Activated T-cell treated with anti-CD3 and anti-CD28 coated beads for 4 hours (primary cell): Measurements from ENCODE around the gene R3HDM1.
"Not testable (repeated sequence)": the region's sequence is repeated elsewhere in the genome, so short reads cannot be mapped to it uniquely, and the experiment has no call there.

Experiments
- DNase-seq: peaks from one replicate; pipeline ENCODE4 v3.0.0-alpha.2; 2020

R3HDM1 gene

DNA sequence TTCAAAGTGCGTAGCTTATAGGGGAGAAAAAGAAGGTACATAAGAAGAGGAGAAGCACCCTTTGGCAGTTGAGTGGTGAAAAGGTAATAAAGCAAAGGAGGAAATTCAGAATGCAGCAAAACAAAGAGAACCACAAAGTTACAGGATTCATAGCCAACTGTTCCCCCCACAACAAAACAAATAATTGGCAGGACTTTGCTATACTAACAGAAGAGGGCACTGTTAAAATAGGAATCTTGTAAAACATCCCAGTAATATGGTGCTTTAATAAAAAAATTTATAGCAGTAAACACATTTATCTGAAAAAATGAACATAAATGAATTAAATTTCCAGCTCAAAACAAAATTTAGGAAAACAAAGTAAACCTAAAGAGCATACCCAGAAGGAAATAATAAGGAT lies 42.3 kb downstream of the R3HDM1 start:
- DNase-seq: no peak

- DNase-seq: no peak
Observed at GRCh38 chr2:135581282-135581681, 50.0 kb downstream of the R3HDM1 start.

GRCh38 chr2:135582383-135582782 lies 51.1 kb downstream of the R3HDM1 start:
- no peak for DNase-seq

GRCh38 chr2:135585586-135585985 lies 54.3 kb downstream of the R3HDM1 start:
- DNase-seq: no peak

DNA sequence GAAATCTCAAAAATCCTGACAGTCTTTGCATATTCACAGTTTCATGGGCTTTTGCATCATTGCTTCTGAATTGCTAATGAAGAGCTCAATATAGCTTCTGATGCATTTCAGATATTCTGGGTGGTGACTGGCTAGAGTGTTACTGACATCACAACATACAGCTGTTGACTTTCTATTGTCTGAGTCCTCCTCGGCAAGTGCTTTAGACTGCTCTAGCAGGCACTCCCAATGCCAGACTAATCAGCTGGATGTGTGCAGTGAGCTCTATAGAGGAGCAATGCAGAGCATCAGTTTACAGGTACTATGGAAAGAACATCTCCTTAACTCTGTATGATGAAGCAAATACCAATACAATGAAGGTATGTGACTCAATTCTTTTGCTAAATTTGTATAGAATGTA lies 54.9 kb downstream of the R3HDM1 start:
- no peak for DNase-seq

- no peak for DNase-seq
Observed at GRCh38 chr2:135587958-135588357, 56.7 kb downstream of the R3HDM1 start.

GRCh38 chr2:135590619-135591260 lies 59.5 kb downstream of the R3HDM1 start:
- DNase-seq: no peak

- no peak for DNase-seq
Observed at GRCh38 chr2:135600915-135601314, 69.6 kb downstream of the R3HDM1 start.

GRCh38 chr2:135603543-135603942 lies 72.3 kb downstream of the R3HDM1 start:
- no peak for DNase-seq

DNA sequence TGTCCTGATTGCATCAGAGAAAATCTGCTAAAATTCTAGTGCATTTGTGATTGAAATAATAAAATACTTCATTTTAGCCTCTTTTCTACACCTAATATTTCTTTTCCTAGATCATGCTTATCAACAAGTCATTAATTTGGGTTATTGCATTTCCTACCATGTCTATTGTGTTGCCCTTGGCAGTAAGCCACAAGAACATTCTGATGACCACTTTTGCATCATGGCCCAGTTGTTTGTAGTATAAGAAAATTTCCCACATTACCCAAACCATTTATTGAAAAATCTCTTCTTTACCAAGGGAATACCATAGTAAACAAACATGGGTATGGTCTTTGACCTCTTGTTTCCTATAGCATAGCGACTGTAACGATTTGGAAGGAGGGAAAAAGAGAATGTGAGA lies 76.3 kb downstream of the R3HDM1 start:
- DNase-seq: no peak

- DNase-seq: no peak
Observed at GRCh38 chr2:135612319-135612718, 81.0 kb downstream of the R3HDM1 start.

DNA sequence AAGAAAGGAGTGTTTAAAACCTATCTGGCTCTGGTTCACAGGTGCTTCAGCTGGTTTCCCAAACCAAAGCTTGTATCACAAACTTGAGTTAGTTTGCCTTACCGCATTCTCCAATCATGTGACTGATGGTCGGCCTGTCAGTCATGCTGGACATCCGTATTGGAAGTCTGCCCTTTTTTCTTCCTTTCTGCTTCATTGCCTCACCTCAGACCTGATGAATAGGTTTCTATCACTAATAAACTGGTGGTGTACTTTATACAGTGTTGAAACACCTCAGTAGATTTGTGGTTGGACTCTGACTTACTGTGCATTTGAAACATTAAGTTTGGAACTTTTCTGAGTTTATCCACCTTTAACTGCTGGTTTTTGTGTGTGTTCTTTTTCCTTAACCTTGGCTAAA lies 84.1 kb downstream of the R3HDM1 start:
- no peak for DNase-seq

DNA sequence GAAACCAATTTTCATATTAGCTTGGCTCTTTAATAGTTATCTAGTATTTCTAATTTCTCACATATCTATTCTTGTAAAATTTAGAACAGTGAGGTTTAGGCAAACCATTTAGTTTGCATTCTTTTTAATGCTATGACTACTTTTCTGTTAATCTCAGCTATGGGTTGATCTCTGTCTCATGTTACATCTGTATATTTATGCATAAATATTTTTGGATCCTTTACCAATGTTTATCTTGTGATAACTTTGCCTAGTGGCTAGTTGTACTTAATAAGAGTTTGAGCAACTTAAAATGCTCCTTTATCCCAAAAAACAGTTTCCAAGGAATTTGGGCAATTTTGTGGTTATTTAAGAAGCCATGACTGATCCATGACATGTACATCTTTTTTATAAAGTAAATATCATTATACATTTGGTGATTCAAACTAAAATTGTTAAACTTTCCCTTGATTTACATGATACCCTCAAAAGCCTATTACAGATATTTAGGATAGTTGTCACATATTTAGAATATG lies 86.3 kb downstream of the R3HDM1 start:
- DNase-seq: no peak

GRCh38 chr2:135620198-135620597 lies 88.9 kb downstream of the R3HDM1 start:
- no peak for DNase-seq

GRCh38 chr2:135629520-135629919 lies 98.2 kb downstream of the R3HDM1 start:
- no peak for DNase-seq

- DNase-seq: not testable (repeated sequence)
Observed at GRCh38 chr2:135630034-135630433, 98.8 kb downstream of the R3HDM1 start.

- DNase-seq: no peak
Observed at GRCh38 chr2:135630488-135630887, 99.2 kb downstream of the R3HDM1 start.

DNA sequence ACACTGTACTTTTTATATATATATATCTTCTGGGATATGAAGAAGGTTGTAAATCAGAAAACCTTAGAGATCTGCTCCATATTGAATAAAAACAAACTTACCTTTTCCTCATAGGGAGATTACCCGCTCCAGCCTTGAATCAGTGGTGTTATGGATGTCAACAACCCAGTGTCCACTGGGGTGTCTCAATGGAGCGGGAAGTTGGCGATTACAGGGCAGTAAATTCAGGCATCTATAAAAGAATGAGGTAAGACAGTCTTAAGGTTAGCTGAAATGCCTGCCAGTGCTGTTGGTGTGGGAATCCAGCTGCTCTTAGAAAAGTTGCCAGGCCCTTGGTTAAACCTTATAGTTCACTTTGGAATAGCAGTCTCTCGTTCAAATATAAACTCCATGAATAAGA lies 102.3 kb downstream of the R3HDM1 start:
- DNase-seq: no peak

- DNase-seq: no peak
Observed at GRCh38 chr2:135635212-135635835, 104.0 kb downstream of the R3HDM1 start.

- DNase-seq: no peak
Observed at GRCh38 chr2:135636982-135637381, 105.7 kb downstream of the R3HDM1 start.

DNA sequence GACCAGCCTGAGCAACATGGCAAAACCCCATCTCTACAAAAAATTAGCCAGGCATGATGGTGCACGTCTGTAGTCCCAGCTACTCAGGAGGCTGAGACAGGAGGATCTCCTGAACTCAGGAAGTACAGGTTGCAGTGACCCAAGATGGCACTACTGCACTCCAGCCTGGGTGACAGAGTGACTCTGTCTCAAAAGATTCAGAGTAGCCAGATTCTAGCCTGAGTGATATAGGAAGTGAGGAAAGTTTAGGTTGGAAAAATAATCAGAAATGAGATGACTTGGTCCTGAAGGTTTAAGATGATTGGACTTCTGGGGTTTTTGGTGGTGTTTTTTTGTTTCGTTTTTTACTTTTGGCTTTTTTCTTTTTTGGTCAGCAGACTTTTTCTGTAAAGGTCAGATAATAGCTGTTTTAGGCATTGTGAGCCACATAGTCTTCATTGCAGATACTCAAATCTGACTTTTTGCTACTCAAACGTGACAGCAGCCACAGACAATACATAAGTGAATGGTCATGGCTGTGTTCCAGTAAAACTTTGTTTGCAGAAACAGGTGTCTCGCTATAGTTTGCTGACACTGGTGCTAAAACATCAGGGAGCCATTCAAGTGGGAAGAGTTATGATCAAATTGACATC lies 106.3 kb downstream of the R3HDM1 start:
- no peak for DNase-seq

DNA sequence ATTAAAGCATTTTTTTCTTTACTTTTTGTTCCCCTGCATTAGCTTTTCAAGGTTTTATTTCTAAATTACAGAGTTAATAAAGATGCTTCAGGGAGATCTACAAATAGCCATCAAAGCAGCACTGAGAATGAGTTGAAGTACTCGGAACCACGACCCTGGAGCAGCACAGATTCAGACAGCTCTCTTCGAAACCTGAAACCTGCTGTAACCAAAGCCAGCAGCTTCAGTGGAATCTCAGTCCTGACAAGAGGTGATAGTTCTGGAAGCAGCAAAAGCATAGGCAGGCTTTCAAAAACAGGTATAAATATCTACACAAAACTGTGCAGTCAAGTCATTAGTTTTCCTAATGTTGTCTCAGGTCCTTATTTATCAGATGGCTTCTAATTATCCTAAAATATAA lies 107.5 kb downstream of the R3HDM1 start:
- no peak for DNase-seq

DNA sequence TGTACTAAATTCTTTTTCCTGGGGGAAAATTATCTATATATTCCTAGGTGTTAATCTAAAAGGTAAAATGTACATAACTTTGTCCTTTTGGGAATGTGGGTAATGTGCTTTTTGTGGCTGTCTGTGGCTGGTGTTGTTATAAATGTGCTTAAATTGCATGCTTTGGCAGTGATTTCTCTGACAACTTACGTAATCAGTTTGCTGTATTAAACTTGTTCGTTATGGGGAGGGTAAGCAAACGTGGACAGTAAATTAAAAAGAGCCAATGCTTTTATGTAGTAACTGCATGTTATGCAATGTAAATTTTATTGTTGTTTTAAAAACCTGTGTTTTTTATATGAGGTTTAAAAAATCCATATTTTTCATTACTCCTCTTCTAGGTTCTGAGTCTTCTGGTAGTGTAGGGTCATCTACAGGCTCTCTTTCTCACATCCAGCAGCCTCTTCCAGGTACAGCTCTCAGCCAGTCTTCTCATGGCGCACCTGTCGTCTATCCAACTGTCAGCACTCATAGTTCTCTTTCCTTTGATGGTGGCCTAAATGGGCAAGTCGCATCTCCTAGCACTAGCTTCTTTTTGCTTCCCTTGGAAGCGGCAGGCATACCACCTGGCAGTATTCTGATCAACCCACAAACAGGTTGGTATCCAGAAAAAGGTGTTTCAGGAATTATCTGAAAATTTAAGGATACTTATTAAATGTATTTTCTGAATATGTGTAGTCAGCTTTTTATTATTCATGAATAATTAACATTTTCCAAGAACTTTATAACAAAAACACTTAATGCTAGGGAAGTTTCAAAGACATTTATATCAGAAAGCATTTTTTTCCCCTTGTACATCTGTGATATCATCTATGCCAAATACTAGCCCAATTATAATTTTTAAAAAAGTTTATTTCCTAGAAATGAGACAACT lies 110.1 kb downstream of the R3HDM1 start:
- DNase-seq: no peak
